ENCODE results near the gene INPP4A. TPM values are rescaled to one million over a fixed set of nuclear protein-coding genes. Genes with fewer than 3 reads are reported as not detected.

The INPP4A gene
- polyA plus RNA-seq, 1 donor from 2014 or later = 51.4 TPM

GRCh38 chr2:98518101-98518500 is 73.4 kb downstream of the INPP4A start:
- Histone ChIP-seq H3K9ac (ENCODE audit: low read length) (no peak overlapping the region), H4K20me1 (ENCODE audit: insufficient read depth) (no peaks in the 10 kb centered on the region), H3K9me3 (ENCODE audit: low read length) (no peaks in the 10 kb centered on the region), H2AFZ (ENCODE audit: low read depth, low read length) (no peak overlapping the region), H3K4me3 (ENCODE audit: low read length) (no peak overlapping the region), H3K36me3 (ENCODE audit: insufficient read depth, low read length) (no peaks in the 10 kb centered on the region), H3K4me2 (ENCODE audit: low read length) (no peak overlapping the region), H3K27me3 (ENCODE audit: insufficient read depth, low read depth, low read length) (no peaks in the 10 kb centered on the region), H3K9me2 (ENCODE audit: insufficient read depth, low read length) (no peaks in the 10 kb centered on the region), H3F3A (ENCODE audit: insufficient read depth, low read length, poor library complexity, severe bottlenecking) (no peaks in the 10 kb centered on the region), H3K27ac (ENCODE audit: low read length) (no peak overlapping the region), H3K79me2 (replicated peaks; ENCODE audit: insufficient read depth, low read length) (peaks cover 6% of the 10 kb centered on the region)
- no peak for TF ChIP-seq EZH2 (IDR thresholded peaks at IDR 0.05; ENCODE audit: borderline replicate concordance, insufficient read depth, low read length, poor library complexity, severe bottlenecking)
- no peak for TF ChIP-seq TAF1 (IDR thresholded peaks at IDR 0.05; ENCODE audit: low read depth)
- no peak for TF ChIP-seq RAD21 (conservative IDR thresholded peaks at IDR 0.05)
- TF ChIP-seq CTCF (IDR thresholded peaks at IDR 0.05; ENCODE audit: poor library complexity, severe bottlenecking) = no peak
- no peak for TF ChIP-seq MXI1 (conservative IDR thresholded peaks at IDR 0.05; ENCODE audit: poor library complexity, severe bottlenecking)
- TF ChIP-seq POLR2AphosphoS5 (IDR thresholded peaks at IDR 0.05) = no peak
- no peak for TF ChIP-seq EP300 (conservative IDR thresholded peaks at IDR 0.05; ENCODE audit: poor library complexity, severe bottlenecking)
- TF ChIP-seq, protein P1, sequence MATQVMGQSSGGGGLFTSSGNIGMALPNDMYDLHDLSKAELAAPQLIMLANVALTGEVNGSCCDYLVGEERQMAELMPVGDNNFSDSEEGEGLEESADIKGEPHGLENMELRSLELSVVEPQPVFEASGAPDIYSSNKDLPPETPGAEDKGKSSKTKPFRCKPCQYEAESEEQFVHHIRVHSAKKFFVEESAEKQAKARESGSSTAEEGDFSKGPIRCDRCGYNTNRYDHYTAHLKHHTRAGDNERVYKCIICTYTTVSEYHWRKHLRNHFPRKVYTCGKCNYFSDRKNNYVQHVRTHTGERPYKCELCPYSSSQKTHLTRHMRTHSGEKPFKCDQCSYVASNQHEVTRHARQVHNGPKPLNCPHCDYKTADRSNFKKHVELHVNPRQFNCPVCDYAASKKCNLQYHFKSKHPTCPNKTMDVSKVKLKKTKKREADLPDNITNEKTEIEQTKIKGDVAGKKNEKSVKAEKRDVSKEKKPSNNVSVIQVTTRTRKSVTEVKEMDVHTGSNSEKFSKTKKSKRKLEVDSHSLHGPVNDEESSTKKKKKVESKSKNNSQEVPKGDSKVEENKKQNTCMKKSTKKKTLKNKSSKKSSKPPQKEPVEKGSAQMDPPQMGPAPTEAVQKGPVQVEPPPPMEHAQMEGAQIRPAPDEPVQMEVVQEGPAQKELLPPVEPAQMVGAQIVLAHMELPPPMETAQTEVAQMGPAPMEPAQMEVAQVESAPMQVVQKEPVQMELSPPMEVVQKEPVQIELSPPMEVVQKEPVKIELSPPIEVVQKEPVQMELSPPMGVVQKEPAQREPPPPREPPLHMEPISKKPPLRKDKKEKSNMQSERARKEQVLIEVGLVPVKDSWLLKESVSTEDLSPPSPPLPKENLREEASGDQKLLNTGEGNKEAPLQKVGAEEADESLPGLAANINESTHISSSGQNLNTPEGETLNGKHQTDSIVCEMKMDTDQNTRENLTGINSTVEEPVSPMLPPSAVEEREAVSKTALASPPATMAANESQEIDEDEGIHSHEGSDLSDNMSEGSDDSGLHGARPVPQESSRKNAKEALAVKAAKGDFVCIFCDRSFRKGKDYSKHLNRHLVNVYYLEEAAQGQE (IDR thresholded peaks at IDR 0.05; ENCODE audit: borderline replicate concordance) = no peak

DNA sequence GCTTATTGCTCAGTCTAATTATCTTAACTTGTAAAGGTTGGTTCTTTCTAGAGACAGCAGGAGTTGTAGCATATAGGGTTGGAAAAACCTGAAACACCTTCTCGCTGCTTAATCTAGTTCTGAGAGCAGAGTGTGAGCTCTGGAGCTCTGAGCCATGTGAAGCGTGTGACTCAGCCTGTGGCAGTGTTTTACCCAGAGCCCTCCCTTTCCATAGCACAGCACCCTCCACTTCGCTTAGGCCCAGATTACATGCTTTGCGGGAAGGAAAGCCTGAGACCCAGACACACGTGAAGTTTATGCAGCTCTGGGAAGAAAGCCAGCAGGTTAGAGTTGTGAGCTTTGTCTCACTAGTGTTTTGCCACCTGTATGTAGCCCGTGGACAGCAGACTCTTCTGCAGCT is 74.5 kb downstream of the INPP4A start:
- H3K79me2 ChIP-seq (replicated peaks; ENCODE audit: insufficient read depth, low read length) = peaks cover 4% of the 10 kb centered on the region
- H3K27ac ChIP-seq (ENCODE audit: low read length) = no peak overlapping the region
- H3K4me2 ChIP-seq (ENCODE audit: low read length) = no peak overlapping the region
- H3K9me3 ChIP-seq (ENCODE audit: low read length) = no peaks in the 10 kb centered on the region
- no peaks in the 10 kb centered on the region for H3F3A ChIP-seq (ENCODE audit: insufficient read depth, low read length, poor library complexity, severe bottlenecking)
- H3K4me3 ChIP-seq (ENCODE audit: low read length) = no peak overlapping the region
- H3K36me3 ChIP-seq (ENCODE audit: insufficient read depth, low read length) = no peaks in the 10 kb centered on the region
- H2AFZ ChIP-seq (ENCODE audit: low read depth, low read length) = no peak overlapping the region
- no peaks in the 10 kb centered on the region for H3K9me2 ChIP-seq (ENCODE audit: insufficient read depth, low read length)
- no peak overlapping the region for H3K9ac ChIP-seq (ENCODE audit: low read length)
- no peaks in the 10 kb centered on the region for H3K27me3 ChIP-seq (ENCODE audit: insufficient read depth, low read depth, low read length)
- no peaks in the 10 kb centered on the region for H4K20me1 ChIP-seq (ENCODE audit: insufficient read depth)
- TF ChIP-seq RAD21 (conservative IDR thresholded peaks at IDR 0.05) = no peak

- Histone ChIP-seq H3K4me2 (ENCODE audit: low read length) (no peak overlapping the region), H3F3A (ENCODE audit: insufficient read depth, low read length, poor library complexity, severe bottlenecking) (no peaks in the 10 kb centered on the region), H3K4me3 (ENCODE audit: low read length) (no peak overlapping the region), H3K9ac (ENCODE audit: low read length) (no peak overlapping the region), H3K36me3 (ENCODE audit: insufficient read depth, low read length) (no peaks in the 10 kb centered on the region), H3K79me2 (replicated peaks; ENCODE audit: insufficient read depth, low read length) (no peaks in the 10 kb centered on the region), H3K27ac (ENCODE audit: low read length) (no peak overlapping the region), H3K9me2 (ENCODE audit: insufficient read depth, low read length) (no peaks in the 10 kb centered on the region), H3K9me3 (ENCODE audit: low read length) (no peaks in the 10 kb centered on the region), H4K20me1 (ENCODE audit: insufficient read depth) (no peaks in the 10 kb centered on the region), H2AFZ (ENCODE audit: low read depth, low read length) (no peak overlapping the region), H3K27me3 (ENCODE audit: insufficient read depth, low read depth, low read length) (no peaks in the 10 kb centered on the region)
- TF ChIP-seq EZH2 (IDR thresholded peaks at IDR 0.05; ENCODE audit: borderline replicate concordance, insufficient read depth, low read length, poor library complexity, severe bottlenecking) (no peak), POLR2AphosphoS5 (IDR thresholded peaks at IDR 0.05) (no peak)
Observed at GRCh38 chr2:98519851-98520250, 75.2 kb downstream of the INPP4A start.
